Endothelial cell of coronary artery (primary cell): ENCODE data around the gene OST4. TPM values are rescaled to one million over a fixed set of nuclear protein-coding genes. Genes with fewer than 3 reads are reported as not detected.

Experiments
- total RNA-seq: library from RNA; depleted of rRNA; stranded (reverse); fragments of >200 nt; gene quantifications from 2 replicates; pipeline ENCODE4 v1.2.3, GENCODE V29; 2014

The OST4 gene
- 410 and 546 TPM in 2 replicates for total RNA-seq

DNA sequence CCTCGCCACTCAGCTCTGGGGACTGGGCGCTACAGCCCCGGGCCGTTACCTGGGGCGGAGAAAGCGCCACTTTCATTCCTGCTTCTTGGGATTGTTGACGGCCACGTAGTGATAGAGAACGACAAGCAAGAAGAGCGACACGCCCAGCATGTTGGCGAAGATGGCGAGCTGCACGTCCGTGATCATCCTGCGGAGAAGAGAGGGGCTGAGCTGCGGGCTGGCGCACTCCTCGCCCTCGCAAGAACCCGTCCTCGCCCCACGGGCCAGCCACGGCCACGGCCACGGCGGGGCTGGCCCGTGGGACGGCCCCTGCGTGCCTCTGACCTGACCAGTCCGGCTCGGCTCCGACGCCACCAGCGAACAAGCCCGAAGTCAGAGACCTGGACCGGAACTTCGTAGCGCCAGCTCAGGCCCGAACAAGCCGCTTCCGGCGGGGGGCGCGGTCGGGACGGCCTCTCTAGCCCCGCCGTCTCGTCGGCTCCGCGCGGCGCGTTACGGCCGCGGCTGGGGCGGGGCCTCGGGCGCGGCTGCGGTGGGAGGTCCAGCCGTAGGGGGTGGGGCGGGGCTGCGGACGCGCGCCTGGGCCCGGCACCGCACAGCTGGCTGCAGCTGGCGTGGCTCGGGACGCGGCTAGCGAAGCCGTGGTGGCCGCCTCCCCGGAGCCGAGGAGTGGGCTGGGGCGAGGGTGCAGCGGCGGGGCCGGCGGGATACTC, at the start of gene OST4:
OST4 (minus strand) TSS at position 378 of the 713 bp plus-strand sequence.

DNA sequence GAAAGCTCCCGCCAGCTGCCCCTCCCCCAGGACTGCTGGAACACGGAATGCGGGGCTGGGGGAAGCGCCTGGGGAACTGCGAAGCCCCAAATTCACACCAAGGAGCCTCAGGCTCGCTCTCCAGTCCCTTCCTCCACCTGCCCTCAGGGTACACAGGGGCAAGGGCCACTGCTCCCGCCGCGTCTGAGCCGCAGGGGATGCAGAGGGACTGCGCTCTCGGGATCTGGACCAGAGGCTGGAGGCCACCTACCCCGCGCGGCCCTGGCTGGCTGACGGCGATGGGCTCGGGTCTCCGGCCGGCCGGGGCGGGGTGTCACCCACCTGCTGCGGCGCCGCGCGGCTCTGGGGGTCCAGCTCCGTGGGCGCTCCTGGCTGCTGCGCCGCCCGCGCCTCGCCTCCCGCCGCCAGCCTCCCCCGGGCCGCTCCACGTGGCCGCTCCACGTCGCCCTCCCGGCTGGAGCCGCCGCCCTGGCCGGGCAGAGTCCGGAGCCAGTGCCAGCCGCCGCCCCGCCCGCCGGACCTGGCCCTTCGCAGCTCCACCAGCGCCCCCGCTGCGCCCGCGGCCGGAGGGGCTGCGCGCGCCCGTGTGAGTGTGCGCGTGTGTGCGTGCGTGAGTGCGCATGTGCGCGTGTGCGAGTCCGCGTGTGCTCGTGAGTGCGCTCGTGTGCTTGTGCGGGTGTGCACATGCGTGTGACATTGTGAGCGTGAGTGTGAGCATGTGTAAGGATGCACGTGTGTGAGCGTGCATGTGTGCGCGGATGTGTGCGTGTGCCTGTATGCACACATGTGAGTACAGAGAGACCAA, 47.3 kb upstream of the OST4 start, which contains the start of gene CGREF1:
CGREF1 (minus strand) TSS at position 604 of the 805 bp plus-strand sequence. CDS start 14,762 bp downstream, outside the sequence.

DNA sequence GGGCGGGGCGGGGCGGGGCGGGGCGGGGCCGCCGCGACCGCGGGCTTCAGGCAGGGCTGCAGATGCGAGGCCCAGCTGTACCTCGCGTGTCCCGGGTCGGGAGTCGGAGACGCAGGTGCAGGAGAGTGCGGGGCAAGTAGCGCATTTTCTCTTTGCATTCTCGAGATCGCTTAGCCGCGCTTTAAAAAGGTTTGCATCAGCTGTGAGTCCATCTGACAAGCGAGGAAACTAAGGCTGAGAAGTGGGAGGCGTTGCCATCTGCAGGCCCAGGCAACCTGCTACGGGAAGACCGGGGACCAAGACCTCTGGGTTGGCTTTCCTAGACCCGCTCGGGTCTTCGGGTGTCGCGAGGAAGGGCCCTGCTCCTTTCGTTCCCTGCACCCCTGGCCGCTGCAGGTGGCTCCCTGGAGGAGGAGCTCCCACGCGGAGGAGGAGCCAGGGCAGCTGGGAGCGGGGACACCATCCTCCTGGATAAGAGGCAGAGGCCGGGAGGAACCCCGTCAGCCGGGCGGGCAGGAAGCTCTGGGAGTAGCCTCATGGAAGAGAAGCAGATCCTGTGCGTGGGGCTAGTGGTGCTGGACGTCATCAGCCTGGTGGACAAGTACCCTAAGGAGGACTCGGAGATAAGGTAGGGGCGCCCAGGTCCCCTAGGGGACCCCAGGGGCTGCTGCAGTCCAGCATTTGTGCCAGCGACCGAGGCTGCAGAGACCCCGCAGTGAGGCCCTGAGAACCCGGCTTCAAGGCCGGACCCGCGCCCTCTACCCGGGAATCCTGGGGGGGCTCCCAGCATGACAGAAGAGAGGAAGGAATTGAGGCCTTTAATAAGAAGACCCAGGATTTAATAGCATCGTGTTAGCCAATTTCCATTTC, 15.5 kb upstream of the OST4 start, which contains the start of gene KHK:
KHK (plus strand) TSS at position 49 of the 870 bp plus-strand sequence; CDS start at position 537, 488 bp downstream.

DNA sequence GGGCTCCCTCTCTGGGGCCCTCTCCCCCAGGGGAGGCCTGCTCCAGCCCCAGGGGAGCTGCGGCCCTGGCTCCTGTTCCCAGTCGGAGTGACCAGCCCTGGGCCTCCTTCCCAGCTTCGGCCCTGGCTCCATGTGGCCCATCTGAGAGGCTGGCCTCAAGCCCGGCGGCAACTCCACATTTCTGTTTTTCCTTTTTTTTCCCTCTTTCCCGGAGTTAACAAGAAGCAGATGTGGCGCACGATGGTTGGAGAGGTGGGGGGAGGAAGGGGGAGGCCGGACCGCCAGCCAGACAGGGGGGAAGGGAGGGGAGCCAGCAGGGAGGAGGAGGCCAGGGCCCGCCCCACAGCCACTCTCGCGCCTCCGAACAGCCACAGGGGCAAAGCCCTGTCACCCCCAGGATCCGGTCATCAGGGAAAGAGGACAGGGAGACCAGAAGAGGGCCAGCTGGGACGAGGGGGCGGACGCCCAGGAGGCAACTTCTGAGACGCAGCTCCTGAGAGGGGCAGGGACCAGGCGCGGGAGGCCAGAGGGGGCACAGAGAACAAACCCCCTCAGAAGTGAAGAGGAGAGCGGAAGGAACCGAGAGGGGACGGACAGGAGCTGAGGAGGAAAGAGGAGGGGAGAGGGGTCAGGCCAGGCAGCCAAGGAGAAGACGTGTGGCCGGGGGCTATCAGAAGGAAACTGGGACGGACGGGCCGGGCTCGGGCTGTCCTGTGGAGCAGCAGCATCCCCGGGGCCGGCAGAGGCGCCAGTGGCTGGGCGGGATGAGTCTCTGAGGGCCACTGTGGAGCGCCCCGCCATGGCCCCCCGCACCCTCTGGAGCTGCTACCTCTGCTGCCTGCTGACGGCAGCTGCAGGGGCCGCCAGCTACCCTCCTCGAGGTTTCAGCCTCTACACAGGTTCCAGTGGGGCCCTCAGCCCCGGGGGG, 7.1 kb upstream of the OST4 start, which contains the start of gene EMILIN1:
EMILIN1 (plus strand) TSS at position 349 of the 928 bp plus-strand sequence; CDS start at position 800, 451 bp downstream.

DNA sequence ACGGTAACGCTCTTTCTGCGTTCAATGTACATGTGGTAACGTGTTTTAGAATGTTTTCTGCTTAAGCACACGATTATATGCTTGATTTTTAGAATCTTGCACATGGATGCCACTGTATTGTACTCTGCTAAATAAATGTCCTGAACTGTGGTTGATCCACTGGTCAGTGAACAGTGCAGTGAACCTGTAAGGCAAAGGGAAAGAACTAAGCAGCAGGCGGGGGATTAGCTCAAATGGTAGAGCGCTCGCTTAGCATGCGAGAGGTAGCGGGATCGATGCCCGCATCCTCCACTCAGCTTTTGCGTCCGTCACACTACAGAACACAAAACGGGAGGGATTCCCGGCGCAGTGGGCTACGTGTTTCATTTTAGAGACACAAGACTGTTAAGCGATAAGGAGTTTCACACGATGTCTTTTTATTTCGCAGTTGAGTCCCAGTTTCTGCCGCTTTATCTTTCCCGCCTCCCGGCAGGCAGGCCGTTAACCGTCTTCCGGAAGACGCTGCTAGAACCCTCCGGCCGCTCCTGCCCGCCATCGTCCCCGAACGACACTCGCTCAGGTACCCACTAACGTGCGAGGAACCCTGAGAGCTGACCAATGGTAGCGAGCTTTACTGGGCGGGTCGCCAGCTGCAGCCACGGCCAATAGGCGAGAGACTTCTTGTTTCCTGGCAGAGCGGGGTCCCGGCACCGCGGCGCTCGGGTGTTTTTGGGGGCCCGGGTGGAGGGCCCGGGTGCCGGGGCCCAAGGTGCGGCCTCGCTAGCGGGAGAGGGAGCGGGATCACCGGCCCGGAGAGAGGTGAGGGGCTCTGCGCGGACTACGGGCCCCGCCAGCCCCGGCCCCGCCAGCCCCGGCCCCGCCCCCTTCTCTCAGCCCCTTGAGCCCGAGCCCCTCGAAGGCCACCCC, 20.2 kb downstream of the OST4 start, which contains the start of gene AGBL5:
AGBL5 (plus strand) TSS at position 673 of the 906 bp plus-strand sequence. CDS start 1,291 bp downstream, outside the sequence.

DNA sequence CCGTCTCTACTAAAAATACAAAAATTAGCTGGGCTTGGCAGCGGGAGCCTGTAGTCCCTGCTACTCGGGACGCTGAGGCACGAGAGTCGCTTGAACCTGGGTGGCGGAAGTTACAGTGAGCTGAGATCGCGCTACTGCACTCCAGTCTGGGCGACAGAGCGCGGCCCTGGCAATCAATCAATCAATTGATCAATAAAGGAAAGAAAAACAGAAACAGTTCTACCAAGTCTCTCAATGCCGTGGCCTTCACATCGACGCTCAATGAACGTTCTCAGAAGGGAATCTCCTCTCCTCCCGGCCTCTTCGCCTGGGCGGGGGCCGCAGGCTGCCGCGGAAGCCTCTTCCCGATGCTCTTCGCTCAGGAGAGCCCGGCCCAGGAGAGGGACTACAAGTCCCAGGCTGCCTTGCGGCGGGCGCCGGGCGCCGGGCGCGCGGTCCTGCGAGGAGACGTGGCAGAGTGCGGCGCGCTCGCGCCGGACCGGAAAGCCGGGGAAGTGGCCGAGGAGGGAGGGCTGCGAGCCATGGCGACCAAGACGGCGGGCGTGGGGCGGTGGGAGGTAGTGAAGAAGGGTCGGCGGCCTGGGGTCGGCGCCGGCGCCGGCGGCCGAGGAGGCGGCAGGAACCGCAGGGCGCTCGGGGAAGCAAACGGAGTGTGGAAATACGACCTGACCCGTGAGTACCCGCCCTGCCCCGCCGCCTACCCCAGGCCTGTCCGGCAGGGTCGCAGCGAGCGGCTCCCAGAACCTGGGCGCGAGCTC, 38.8 kb downstream of the OST4 start, which contains the start of gene TMEM214:
TMEM214 (plus strand) TSS at position 471 of the 758 bp plus-strand sequence; CDS start at position 522, 51 bp downstream.

Other genes starting within 250 kb of the OST4 start
- not detected in 2 replicates for gene DPYSL5, start 223.5 kb downstream of the OST4 start, total RNA-seq
- 0.90 and 1.5 TPM in 2 replicates for gene MAPRE3, start 101.0 kb downstream of the OST4 start, total RNA-seq
- 18.4 and 27.4 TPM in 2 replicates for gene TMEM214, start 38.7 kb downstream of the OST4 start, total RNA-seq
- 12.3 and 17.1 TPM in 2 replicates for gene AGBL5, start 20.0 kb downstream of the OST4 start, total RNA-seq
- 0.90 and 11.1 TPM in 2 replicates for gene EMILIN1, start 7.0 kb upstream of the OST4 start, total RNA-seq
- gene KHK, start 15.1 kb upstream of the OST4 start, total RNA-seq: 1.2 and 2.0 TPM in 2 replicates
- 1.2 and 4.3 TPM in 2 replicates for gene CGREF1, start 47.5 kb upstream of the OST4 start, total RNA-seq
- under 0.01 TPM in 1 of 2 replicates, not detected in the other for gene ABHD1, start 52.2 kb upstream of the OST4 start, total RNA-seq
- 44.8 and 50.9 TPM in 2 replicates for gene PREB, start 63.0 kb upstream of the OST4 start, total RNA-seq
- not detected in 2 replicates for gene PRR30, start 67.8 kb upstream of the OST4 start, total RNA-seq
- gene TCF23, start 77.3 kb upstream of the OST4 start, total RNA-seq: not detected in 2 replicates
- gene ATRAID, start 140.4 kb upstream of the OST4 start, total RNA-seq: 94.9 and 128 TPM in 2 replicates
- 19.7 and 27.9 TPM in 2 replicates for gene SLC5A6, start 140.6 kb upstream of the OST4 start, total RNA-seq
- 46.6 and 50.3 TPM in 2 replicates for gene CAD, start 145.7 kb upstream of the OST4 start, total RNA-seq
- gene SLC30A3, start 191.4 kb upstream of the OST4 start, total RNA-seq: not detected in 2 replicates
- not detected in 2 replicates for gene DNAJC5G, start 203.8 kb upstream of the OST4 start, total RNA-seq
- gene TRIM54, start 210.8 kb upstream of the OST4 start, total RNA-seq: not detected in 2 replicates
- gene UCN, start 236.8 kb upstream of the OST4 start, total RNA-seq: 0.09 and 0.19 TPM in 2 replicates